Psoas muscle (tissue), 8 donors: ENCODE results near the gene EFNA3. TPM values are rescaled to one million over a fixed set of nuclear protein-coding genes. Genes with fewer than 3 reads are reported as not detected.

ENCODE experiments used
- ATAC-seq, 4 donors: fragments of 200-7000 bp; cut with Tn5 transposase; one replicate each; pipeline ENCODE4 v1.9.1; 2020; ENCODE audit warnings: moderate library complexity in 3 of 4, mild to moderate bottlenecking in 2 of 4
- DNase-seq, 2 donors: peaks; one replicate each; pipeline ENCODE4 v3.0.0-alpha.2; 2020
- H3K27ac ChIP-seq: fragments of 200-600 bp; one replicate; pipeline ENCODE4 v1.8.0; 2022
- H3K27me3 ChIP-seq, 3 donors: fragments of 200-600 bp in 1 of 3; one replicate each; pipeline versions ENCODE4 v1.6.1 to v1.8.0; 2013 to 2022; ENCODE audit warnings: low read length in 2 of 3, mild to moderate bottlenecking in 2 of 3, moderate library complexity in 1 of 3; ENCODE audit not compliant: insufficient read depth in 3 of 3
- H3K36me3 ChIP-seq, 2 donors: fragments of 200-600 bp in 1 of 2; one replicate each; pipeline versions ENCODE4 v1.6.1 to v1.8.0; 2013 to 2022; ENCODE audit warnings: low read depth in 1 of 2, mild to moderate bottlenecking in 1 of 2, moderate library complexity in 1 of 2; ENCODE audit not compliant: insufficient read depth in 1 of 2
- H3K4me1 ChIP-seq: fragments of 200-600 bp; one replicate; pipeline ENCODE4 v1.8.0; 2022
- H3K4me3 ChIP-seq: fragments of 200-600 bp; one replicate; pipeline ENCODE4 v1.8.0; 2022; ENCODE audit warnings: mild to moderate bottlenecking
- H3K9me3 ChIP-seq: fragments of 200-600 bp; one replicate; pipeline ENCODE4 v1.8.0; 2022
- WGBS, 3 donors: extraction: QIAGEN DNeasy Blood & Tissue Kit; methylation state at CpG; one replicate each; pipeline versions ENCODE4 v1.1.6 to v1.1.7; 2013; 5-methylcytosine and 5-hydroxymethylcytosine counted together
- intact Hi-C, 2 donors: fragments of 100-400 bp; cut with DNase I; formaldehyde crosslinking; loops; one replicate each; pipeline versions ENCODE4 v1.11.0 to v1.14.2; 2022
- polyA plus RNA-seq, 3 donors: library from polyadenylated mRNA; stranded (reverse); fragments of 200-250 nt; gene quantifications; one replicate each; pipeline ENCODE4 v1.2.3, GENCODE V29; 2013
- total RNA-seq, 4 donors: library from RNA; stranded (reverse); fragmentation: NEBNext Ultra II Directional in 2 of 4; extraction: Animal tissue kit (Norgen Biotek cat#: 25700) in 2 of 4; gene quantifications; one replicate each; pipeline versions ENCODE4 v1.2.1 to v1.2.4, GENCODE V29; 2021 to 2023
- TF ChIP-seq, protein P1 (sequence below): fragments of 200-600 bp; IDR thresholded peaks from one replicate; pipeline ENCODE4 v1.8.0; 2022; ENCODE audit warnings: antibody characterized with exemption
- donor health status: healthy with polysubstance abuse.
- donor health status: DM: no; HTN: no; CAD: no; lungs with moderate emphysema.
- donor health status: Bipolar disorder and iron deficiency.
- donor health status: healthy.
- donor health status: DM: yes; HTN: yes; CAD: no.
- donor health status: DM: no; HTN: no; CAD: no.
- donor health status: DM: no; HTN: no; CAD: no.
- donor health status: DM: yes; HTN: yes; CAD: no.

Gene EFNA3
- total and polyA plus RNA-seq, 7 donors = 0.17 to 1.00 (median 0.48) TPM; not detected in 1

- H3K4me1 ChIP-seq = peaks cover 31% of the 10 kb centered on the region
- WGBS, 3 donors = 22 to 37% (median 27%) methylated on average over 5 to 6 of the region's 6 CpGs
- H3K9me3 ChIP-seq = no peaks in the 10 kb centered on the region
- TF ChIP-seq, protein P1, sequence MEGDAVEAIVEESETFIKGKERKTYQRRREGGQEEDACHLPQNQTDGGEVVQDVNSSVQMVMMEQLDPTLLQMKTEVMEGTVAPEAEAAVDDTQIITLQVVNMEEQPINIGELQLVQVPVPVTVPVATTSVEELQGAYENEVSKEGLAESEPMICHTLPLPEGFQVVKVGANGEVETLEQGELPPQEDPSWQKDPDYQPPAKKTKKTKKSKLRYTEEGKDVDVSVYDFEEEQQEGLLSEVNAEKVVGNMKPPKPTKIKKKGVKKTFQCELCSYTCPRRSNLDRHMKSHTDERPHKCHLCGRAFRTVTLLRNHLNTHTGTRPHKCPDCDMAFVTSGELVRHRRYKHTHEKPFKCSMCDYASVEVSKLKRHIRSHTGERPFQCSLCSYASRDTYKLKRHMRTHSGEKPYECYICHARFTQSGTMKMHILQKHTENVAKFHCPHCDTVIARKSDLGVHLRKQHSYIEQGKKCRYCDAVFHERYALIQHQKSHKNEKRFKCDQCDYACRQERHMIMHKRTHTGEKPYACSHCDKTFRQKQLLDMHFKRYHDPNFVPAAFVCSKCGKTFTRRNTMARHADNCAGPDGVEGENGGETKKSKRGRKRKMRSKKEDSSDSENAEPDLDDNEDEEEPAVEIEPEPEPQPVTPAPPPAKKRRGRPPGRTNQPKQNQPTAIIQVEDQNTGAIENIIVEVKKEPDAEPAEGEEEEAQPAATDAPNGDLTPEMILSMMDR = no peak
- no peak for DNase-seq
- peak overlapping the region; percentile 72 for H3K27ac ChIP-seq
- intact Hi-C loops = no loop called here
- no peak for ATAC-seq
- H3K4me3 ChIP-seq = peak overlapping the region; percentile 74
- H3K27me3 ChIP-seq = peaks cover 0 to 31% (median 0%) of the 10 kb centered on the region in 3 donors
- H3K36me3 ChIP-seq = peaks cover 0 to 36% of the 10 kb centered on the region in 2 donors
These were observed 51.8 kb downstream of the EFNA3 start for GRCh38 chr1:155130272-155131006.

DNA sequence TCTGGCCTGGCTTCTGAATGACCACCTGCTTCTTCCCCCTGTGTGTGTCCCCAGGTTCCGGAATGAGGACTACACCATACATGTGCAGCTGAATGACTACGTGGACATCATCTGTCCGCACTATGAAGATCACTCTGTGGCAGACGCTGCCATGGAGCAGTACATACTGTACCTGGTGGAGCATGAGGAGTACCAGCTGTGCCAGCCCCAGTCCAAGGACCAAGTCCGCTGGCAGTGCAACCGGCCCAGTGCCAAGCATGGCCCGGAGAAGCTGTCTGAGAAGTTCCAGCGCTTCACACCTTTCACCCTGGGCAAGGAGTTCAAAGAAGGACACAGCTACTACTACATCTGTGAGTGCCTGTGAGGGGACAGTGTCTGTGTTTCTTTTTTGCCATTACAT is 52.6 kb downstream of the EFNA3 start:
- intact Hi-C loops = no loop called here
- H3K9me3 ChIP-seq = no peaks in the 10 kb centered on the region
- peaks cover 27% of the 10 kb centered on the region for H3K4me1 ChIP-seq
- H3K27ac ChIP-seq = no peak overlapping the region
- peaks cover 0 to 36% of the 10 kb centered on the region in 2 donors for H3K36me3 ChIP-seq
- TF ChIP-seq, protein P1 = no peak
- ATAC-seq = peak in 3 of 4 donors; percentile 28 to 47 (median 39)
- DNase-seq = peak; percentile 74 to 90
- WGBS, 3 donors = 31 to 66% (median 63%) methylated on average over 8 of the region's 8 CpGs
- peak overlapping the region; percentile 74 for H3K4me3 ChIP-seq
- H3K27me3 ChIP-seq = peaks cover 0 to 28% (median 0%) of the 10 kb centered on the region in 3 donors

DNA sequence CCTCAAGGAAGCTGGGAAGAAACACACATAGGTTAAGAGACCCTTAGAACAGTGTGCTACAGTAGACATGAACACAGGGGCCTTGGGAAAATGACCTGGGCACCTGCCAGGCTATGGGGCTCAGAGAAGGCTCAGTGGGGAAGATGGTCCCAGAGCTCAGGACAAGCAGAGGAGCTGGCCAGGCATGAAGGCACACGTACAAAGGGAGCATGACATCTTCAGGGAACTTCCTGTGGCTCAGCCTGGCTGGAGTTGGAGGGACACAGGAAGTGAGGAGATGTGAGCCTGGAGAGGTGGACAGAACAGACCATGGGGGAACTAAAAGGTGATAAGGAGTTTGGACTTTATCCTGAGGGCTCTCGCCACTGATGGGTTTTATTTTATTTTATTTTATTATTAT is 53.2 kb downstream of the EFNA3 start:
- ATAC-seq (no peak), DNase-seq (no peak)
- peak overlapping the region; percentile 74 for H3K4me3 ChIP-seq
- H3K27me3 ChIP-seq = peaks cover 0 to 22% (median 0%) of the 10 kb centered on the region in 3 donors
- intact Hi-C loops = no loop called here
- no peak overlapping the region for H3K27ac ChIP-seq
- 48 to 68% (median 65%) methylated on average over 2 of the region's 2 CpGs for WGBS, 3 donors
- no peaks in the 10 kb centered on the region for H3K9me3 ChIP-seq
- TF ChIP-seq, protein P1 = no peak
- H3K4me1 ChIP-seq = peaks cover 24% of the 10 kb centered on the region
- H3K36me3 ChIP-seq = peaks cover 0 to 36% of the 10 kb centered on the region in 2 donors

DNA sequence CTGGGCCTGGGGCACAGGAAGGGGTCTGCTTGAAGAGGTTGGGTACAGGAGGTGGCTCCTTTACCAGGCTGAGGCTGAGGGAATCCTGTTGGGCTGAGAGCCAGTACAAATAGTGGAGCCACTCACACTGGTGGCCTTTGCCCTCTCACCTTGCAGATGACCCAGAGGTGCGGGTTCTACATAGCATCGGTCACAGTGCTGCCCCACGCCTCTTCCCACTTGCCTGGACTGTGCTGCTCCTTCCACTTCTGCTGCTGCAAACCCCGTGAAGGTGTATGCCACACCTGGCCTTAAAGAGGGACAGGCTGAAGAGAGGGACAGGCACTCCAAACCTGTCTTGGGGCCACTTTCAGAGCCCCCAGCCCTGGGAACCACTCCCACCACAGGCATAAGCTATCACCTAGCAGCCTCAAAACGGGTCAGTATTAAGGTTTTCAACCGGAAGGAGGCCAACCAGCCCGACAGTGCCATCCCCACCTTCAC is 55.2 kb downstream of the EFNA3 start:
- WGBS, 3 donors = 68 to 75% (median 74%) methylated on average over 7 of the region's 7 CpGs
- Histone ChIP-seq H3K9me3 (no peaks in the 10 kb centered on the region), H3K36me3 (peaks cover 0 to 47% of the 10 kb centered on the region in 2 donors), H3K4me1 (peaks cover 24% of the 10 kb centered on the region), H3K27me3 (peaks cover 0 to 3% (median 0%) of the 10 kb centered on the region in 3 donors), H3K4me3 (peak overlapping the region; percentile 75), H3K27ac (no peak overlapping the region)
- intact Hi-C loops = no loop called here
- DNase-seq (no peak), ATAC-seq (no peak)
- TF ChIP-seq, protein P1 = no peak
